ENCODE results near the gene SLC49A3. TPM values are rescaled to one million over a fixed set of nuclear protein-coding genes. Genes with fewer than 3 reads are reported as not detected.

SLC49A3 gene
- total RNA-seq, 1 donor from 2014 or later = 1.9 TPM

- H2AFZ ChIP-seq (replicated peaks) = peak overlapping the region; percentile 43
- H3K27ac Mint-ChIP-seq = no peak overlapping the region
- TF ChIP-seq EZH2phosphoT487 (IDR thresholded peaks at IDR 0.05) (no peak), EZH2 (IDR thresholded peaks at IDR 0.05) (no peak)
- TF ChIP-seq, protein P1, sequence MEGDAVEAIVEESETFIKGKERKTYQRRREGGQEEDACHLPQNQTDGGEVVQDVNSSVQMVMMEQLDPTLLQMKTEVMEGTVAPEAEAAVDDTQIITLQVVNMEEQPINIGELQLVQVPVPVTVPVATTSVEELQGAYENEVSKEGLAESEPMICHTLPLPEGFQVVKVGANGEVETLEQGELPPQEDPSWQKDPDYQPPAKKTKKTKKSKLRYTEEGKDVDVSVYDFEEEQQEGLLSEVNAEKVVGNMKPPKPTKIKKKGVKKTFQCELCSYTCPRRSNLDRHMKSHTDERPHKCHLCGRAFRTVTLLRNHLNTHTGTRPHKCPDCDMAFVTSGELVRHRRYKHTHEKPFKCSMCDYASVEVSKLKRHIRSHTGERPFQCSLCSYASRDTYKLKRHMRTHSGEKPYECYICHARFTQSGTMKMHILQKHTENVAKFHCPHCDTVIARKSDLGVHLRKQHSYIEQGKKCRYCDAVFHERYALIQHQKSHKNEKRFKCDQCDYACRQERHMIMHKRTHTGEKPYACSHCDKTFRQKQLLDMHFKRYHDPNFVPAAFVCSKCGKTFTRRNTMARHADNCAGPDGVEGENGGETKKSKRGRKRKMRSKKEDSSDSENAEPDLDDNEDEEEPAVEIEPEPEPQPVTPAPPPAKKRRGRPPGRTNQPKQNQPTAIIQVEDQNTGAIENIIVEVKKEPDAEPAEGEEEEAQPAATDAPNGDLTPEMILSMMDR (IDR thresholded peaks at IDR 0.05) = peak; percentile 51
- peaks cover 5% of the 10 kb centered on the region for H3F3A ChIP-seq (ENCODE audit: low read depth)
- peak; percentile 83 for DNase-seq (ENCODE audit: low spot score)
- no peaks in the 10 kb centered on the region for H3K36me3 Mint-ChIP-seq
- peaks cover 5% of the 10 kb centered on the region for H3K4me1 ChIP-seq
- H3K9me3 Mint-ChIP-seq = no peaks in the 10 kb centered on the region
- H4K20me1 ChIP-seq (ENCODE audit: low read depth) = no peaks in the 10 kb centered on the region
- peaks cover 13% of the 10 kb centered on the region for H3K27me3 Mint-ChIP-seq (ENCODE audit: insufficient read depth, low read depth)
- peak overlapping the region; percentile 74 for H3K4me3 Mint-ChIP-seq
- H3K9ac ChIP-seq = peak overlapping the region; percentile 1
- H3K27me3 ChIP-seq = no peaks in the 10 kb centered on the region
- H3K79me2 ChIP-seq (ENCODE audit: low read depth) = no peaks in the 10 kb centered on the region
- no peaks in the 10 kb centered on the region for H3K9me3 ChIP-seq (ENCODE audit: low read depth)
- peak overlapping the region; percentile 78 for H3K4me2 ChIP-seq
- no peaks in the 10 kb centered on the region for H3K4me1 Mint-ChIP-seq
- H3K36me3 ChIP-seq = no peaks in the 10 kb centered on the region
- H3K4me3 ChIP-seq = peak overlapping the region; percentile 63
- no peak overlapping the region for H3K27ac ChIP-seq
These were observed 25.2 kb downstream of the SLC49A3 start for GRCh38 chr4:663438-664428.

DNA sequence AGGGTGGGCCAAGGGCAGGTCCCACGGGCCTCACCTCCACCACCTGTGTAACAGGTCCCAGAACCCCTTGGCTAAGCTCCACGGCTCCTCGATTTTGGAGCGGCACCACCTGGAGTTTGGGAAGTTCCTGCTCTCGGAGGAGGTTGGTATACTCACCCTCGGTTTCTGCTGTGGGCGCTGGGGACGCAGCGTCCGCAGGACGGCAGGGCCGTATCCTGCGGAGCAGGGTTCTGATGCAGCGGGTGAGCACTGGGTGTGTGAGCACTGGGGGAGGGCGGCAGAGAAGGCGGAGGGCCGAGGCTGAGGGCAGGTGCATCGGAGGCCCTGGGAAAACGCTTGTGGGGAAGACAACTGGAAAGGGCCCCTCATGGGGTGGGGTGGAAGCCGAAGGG is 25.9 kb downstream of the SLC49A3 start:
- no peak for DNase-seq (ENCODE audit: low spot score)
- no peaks in the 10 kb centered on the region for H4K20me1 ChIP-seq (ENCODE audit: low read depth)
- no peaks in the 10 kb centered on the region for H3K27me3 ChIP-seq
- Mint-ChIP-seq H3K27ac (no peak overlapping the region), H3K9me3 (no peaks in the 10 kb centered on the region), H3K27me3 (ENCODE audit: insufficient read depth, low read depth) (peaks cover 13% of the 10 kb centered on the region), H3K4me1 (no peaks in the 10 kb centered on the region), H3K36me3 (no peaks in the 10 kb centered on the region), H3K4me3 (peak overlapping the region; percentile 71)
- H3K79me2 ChIP-seq (ENCODE audit: low read depth) = no peaks in the 10 kb centered on the region
- no peak overlapping the region for H3K9ac ChIP-seq
- TF ChIP-seq EZH2 (IDR thresholded peaks at IDR 0.05) (no peak), EZH2phosphoT487 (IDR thresholded peaks at IDR 0.05) (no peak)
- TF ChIP-seq, protein P1 (IDR thresholded peaks at IDR 0.05) = no peak
- H3K4me2 ChIP-seq = peak overlapping the region; percentile 78
- no peaks in the 10 kb centered on the region for H3K9me3 ChIP-seq (ENCODE audit: low read depth)
- peak overlapping the region; percentile 43 for H2AFZ ChIP-seq (replicated peaks)
- H3F3A ChIP-seq (ENCODE audit: low read depth) = peaks cover 5% of the 10 kb centered on the region
- peaks cover 5% of the 10 kb centered on the region for H3K4me1 ChIP-seq
- no peaks in the 10 kb centered on the region for H3K36me3 ChIP-seq
- H3K27ac ChIP-seq = no peak overlapping the region
- peak overlapping the region; percentile 63 for H3K4me3 ChIP-seq

- DNase-seq (ENCODE audit: low spot score) = no peak
- peak overlapping the region; percentile 33 for H3K4me3 Mint-ChIP-seq
These were observed 26.8 kb downstream of the SLC49A3 start for GRCh38 chr4:661881-662761.

More at GRCh38 chr4:661881-662761, 26.8 kb downstream of the SLC49A3 start:
- H3K36me3 Mint-ChIP-seq = no peaks in the 10 kb centered on the region
- no peaks in the 10 kb centered on the region for H3K4me1 Mint-ChIP-seq
- H3K9me3 Mint-ChIP-seq = no peaks in the 10 kb centered on the region
- no peaks in the 10 kb centered on the region for H3K9me3 ChIP-seq (ENCODE audit: low read depth)
- H4K20me1 ChIP-seq (ENCODE audit: low read depth) = no peaks in the 10 kb centered on the region
- no peaks in the 10 kb centered on the region for H3K79me2 ChIP-seq (ENCODE audit: low read depth)
- H3K4me2 ChIP-seq = no peak overlapping the region
- H3K4me1 ChIP-seq = peaks cover 5% of the 10 kb centered on the region
- TF ChIP-seq EZH2 (IDR thresholded peaks at IDR 0.05) (no peak), EZH2phosphoT487 (IDR thresholded peaks at IDR 0.05) (no peak)
- TF ChIP-seq, protein P1 (IDR thresholded peaks at IDR 0.05) = no peak
- H3F3A ChIP-seq (ENCODE audit: low read depth) = peaks cover 5% of the 10 kb centered on the region
- no peaks in the 10 kb centered on the region for H3K36me3 ChIP-seq
- no peak overlapping the region for H2AFZ ChIP-seq (replicated peaks)
- H3K9ac ChIP-seq = no peak overlapping the region
- peaks cover 13% of the 10 kb centered on the region for H3K27me3 Mint-ChIP-seq (ENCODE audit: insufficient read depth, low read depth)
- no peak overlapping the region for H3K27ac Mint-ChIP-seq
- no peaks in the 10 kb centered on the region for H3K27me3 ChIP-seq
- no peak overlapping the region for H3K27ac ChIP-seq
- no peak overlapping the region for H3K4me3 ChIP-seq
